ENCODE measurements around the gene NPDC1.

DNA sequence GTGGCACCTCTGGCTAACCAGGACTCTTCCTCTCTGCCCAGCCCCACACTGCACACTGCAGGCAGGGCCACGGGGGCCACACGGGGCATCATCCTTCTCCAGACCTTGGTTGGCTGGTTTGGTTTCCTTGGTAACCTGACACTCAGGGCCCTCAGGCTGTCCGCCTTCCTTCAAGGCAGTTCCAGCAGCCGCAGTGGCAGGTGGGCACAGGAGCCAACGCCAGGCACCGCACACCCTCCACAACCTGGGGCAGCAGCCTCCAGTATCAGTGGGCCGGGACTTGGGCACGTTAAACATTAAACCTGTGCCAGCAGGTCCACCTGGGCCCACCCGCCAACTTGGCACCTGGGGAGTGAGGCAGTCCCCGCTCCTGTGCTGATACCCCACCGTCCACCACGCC lies 1.9 kb downstream of the NPDC1 start:
- TF ChIP-seq POLR2A (IDR thresholded peaks at IDR 0.05) = no peak
- TF ChIP-seq, protein P1, sequence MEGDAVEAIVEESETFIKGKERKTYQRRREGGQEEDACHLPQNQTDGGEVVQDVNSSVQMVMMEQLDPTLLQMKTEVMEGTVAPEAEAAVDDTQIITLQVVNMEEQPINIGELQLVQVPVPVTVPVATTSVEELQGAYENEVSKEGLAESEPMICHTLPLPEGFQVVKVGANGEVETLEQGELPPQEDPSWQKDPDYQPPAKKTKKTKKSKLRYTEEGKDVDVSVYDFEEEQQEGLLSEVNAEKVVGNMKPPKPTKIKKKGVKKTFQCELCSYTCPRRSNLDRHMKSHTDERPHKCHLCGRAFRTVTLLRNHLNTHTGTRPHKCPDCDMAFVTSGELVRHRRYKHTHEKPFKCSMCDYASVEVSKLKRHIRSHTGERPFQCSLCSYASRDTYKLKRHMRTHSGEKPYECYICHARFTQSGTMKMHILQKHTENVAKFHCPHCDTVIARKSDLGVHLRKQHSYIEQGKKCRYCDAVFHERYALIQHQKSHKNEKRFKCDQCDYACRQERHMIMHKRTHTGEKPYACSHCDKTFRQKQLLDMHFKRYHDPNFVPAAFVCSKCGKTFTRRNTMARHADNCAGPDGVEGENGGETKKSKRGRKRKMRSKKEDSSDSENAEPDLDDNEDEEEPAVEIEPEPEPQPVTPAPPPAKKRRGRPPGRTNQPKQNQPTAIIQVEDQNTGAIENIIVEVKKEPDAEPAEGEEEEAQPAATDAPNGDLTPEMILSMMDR (IDR thresholded peaks at IDR 0.05) = no peak
- no peak for TF ChIP-seq POLR2AphosphoS5 (IDR thresholded peaks at IDR 0.05)
